ENCODE results near the gene SLC25A40.

Gene SLC25A40

DNA sequence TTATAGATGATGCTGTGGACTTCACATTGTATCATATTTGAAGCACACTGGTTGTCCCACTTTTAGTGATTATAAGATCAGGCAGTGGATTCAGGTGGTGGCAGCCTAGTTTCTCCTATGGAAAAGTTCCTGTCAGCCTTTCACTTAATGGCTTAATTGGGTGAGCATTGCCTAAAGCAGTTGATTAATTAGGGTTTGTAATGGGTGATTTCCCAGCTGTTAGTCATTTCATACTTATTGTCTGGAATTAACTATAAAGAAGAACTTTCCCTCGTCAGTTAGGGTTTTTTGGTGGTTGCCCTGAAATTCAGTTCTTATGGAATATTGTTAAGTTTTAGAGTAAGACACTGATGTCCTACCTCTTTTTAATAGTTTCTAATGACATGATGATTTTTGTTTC is 78.8 kb downstream of the SLC25A40 start:
- no peak for FAIRE-seq
- no peak for DNase-seq (ENCODE audit: extremely low spot score, insufficient read length, low read depth)

DNA sequence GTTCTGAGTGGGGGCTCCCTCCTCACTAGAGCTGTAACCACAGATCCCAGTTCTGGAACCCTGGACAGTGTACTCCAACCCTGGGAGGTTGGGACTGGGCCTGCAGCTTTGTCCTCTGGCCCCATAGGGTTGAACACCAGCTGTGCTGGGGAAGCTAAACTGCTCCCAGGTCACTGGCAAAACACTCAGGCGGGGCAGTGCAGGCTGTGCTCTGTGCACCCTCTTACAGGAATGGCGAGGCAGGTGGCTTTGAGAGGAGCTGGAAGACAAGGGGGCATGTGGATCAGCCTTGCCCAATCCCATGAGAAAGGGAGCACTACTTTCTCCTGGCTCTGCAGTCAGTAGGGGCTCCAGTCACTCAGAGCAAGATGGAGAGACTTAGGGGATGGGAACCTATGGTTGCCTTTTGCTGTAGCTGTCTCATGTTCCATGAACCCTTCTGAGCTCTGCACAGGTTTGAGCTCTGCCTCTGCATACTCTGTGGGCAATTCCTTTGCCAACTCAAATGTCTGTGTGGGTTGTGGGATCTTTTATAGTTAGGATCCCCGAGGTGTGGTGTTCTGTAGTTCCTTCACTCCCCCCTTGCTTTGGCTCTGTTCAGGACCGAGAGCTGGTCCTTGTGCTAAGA is 90.7 kb downstream of the SLC25A40 start:
- FAIRE-seq (no peak), DNase-seq (ENCODE audit: extremely low spot score, insufficient read length, low read depth) (no peak)

DNA sequence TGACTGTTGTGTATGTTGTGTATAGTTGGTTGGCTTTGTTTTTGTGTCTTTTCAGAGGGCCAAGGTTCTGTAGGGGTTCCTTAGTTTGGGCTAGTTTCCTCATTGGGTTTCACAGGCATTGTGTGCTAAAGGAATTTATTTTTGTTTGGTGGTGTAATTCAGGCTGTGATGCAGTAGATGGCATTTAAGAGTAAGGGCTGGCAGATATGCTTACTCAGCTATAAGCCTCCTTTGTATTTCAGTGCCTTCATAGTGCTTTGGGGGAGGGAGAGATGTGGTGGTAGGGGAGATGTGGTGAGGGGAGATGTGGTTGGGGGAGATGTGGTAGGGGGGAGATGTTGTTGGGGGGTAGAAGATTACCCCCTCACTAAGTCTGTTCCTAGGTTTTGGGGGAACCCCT is 91.7 kb downstream of the SLC25A40 start:
- FAIRE-seq (no peak), DNase-seq (ENCODE audit: extremely low spot score, insufficient read length, low read depth) (no peak)
